Measurements from ENCODE around the gene TRAPPC4. TPM values are rescaled to one million over a fixed set of nuclear protein-coding genes. Genes with fewer than 3 reads are reported as not detected.
"Not testable (repeated sequence)": the region's sequence is repeated elsewhere in the genome, so short reads cannot be mapped to it uniquely, and the experiment has no call there.

TRAPPC4 gene
- total and polyA plus RNA-seq, 2 of the 8 experiments (the other 6 are each of a cell fraction or from before 2014, with no cell fraction given): 94.3 to 223 TPM

- FAIRE-seq; H3K9ac ChIP-seq (replicated peaks in 1 of 4; ENCODE audit: extremely low read depth in 1 of 4, low read depth in 3 of 4, low read length in 3 of 4); H3K79me2 ChIP-seq (ENCODE audit: control insufficient read depth in 1 of 2, insufficient read depth in 2 of 2, low read length in 2 of 2); H2BK5ac ChIP-seq (ENCODE audit: low read depth, low read length); H3K23me2 ChIP-seq (ENCODE audit: low read depth, low read length); H2BK12ac ChIP-seq (ENCODE audit: low read depth, low read length); H3K4me3 ChIP-seq (ENCODE audit: extremely low read depth in 1 of 4, insufficient read depth in 2 of 4, low read depth in 3 of 4, low read length in 4 of 4); H4K5ac ChIP-seq (ENCODE audit: insufficient read length, low read depth, low read length); DNase-seq (ENCODE audit: low read depth in 1 of 2, low spot score in 2 of 2); H3K14ac ChIP-seq (ENCODE audit: insufficient read length); H3K23ac ChIP-seq (ENCODE audit: insufficient read length); H2BK120ac ChIP-seq (replicated peaks; ENCODE audit: low read depth, low read length); H2AK5ac ChIP-seq (ENCODE audit: low read depth, low read length); H2BK20ac ChIP-seq (ENCODE audit: low read length); H4K8ac ChIP-seq (ENCODE audit: extremely low read depth, insufficient read depth, low read length); H4K20me1 ChIP-seq (replicated peaks in 1 of 2; ENCODE audit: control insufficient read depth in 1 of 2, insufficient read depth in 2 of 2, low read length in 2 of 2); H3K9me3 ChIP-seq (ENCODE audit: insufficient read depth in 2 of 2, low read depth in 1 of 2, low read length in 1 of 2); H3K56ac ChIP-seq (replicated peaks; ENCODE audit: insufficient read length, low read depth, low read length); H3K27me3 ChIP-seq (replicated peaks in 1 of 4; ENCODE audit: control insufficient read depth in 3 of 4, extremely low read depth in 1 of 4, insufficient read depth in 3 of 4, low read length in 3 of 4); H3K4me2 ChIP-seq (ENCODE audit: insufficient read depth in 1 of 2, low read depth in 2 of 2, low read length in 2 of 2); H2BK15ac ChIP-seq (ENCODE audit: low read length); H4K91ac ChIP-seq (replicated peaks; ENCODE audit: insufficient read length, low read length); H3K4ac ChIP-seq (replicated peaks; ENCODE audit: insufficient read length, low read depth, low read length); H3K18ac ChIP-seq (ENCODE audit: extremely low read depth, low read length); H3K27ac ChIP-seq (ENCODE audit: low read depth, low read length); H3K79me1 ChIP-seq (ENCODE audit: low read depth, low read length); H2AFZ ChIP-seq (ENCODE audit: low read length); H3K4me1 ChIP-seq (replicated peaks in 1 of 4; ENCODE audit: control insufficient read depth in 3 of 4, insufficient read depth in 4 of 4, low read length in 3 of 4); H3K36me3 ChIP-seq (ENCODE audit: control insufficient read depth in 2 of 4, insufficient read depth in 4 of 4, low read length in 3 of 4): not testable (repeated sequence)
- ChIA-PET POLR2A (ENCODE audit: partially characterized antibody) (interaction anchor here (1.4 kb wide), 1 partner anchor 8 kb away, joined by 6 read pairs; no protein-coding TSS in a partner anchor), CTCF (ENCODE audit: partially characterized antibody) (interaction anchor here (0.6 to 1.1 kb wide), 3 partner anchors 17 to 78 kb away, joined by 3 read pairs; a partner anchor contains a TSS)
- 71% methylated on average over 6 of the region's 11 CpGs; no CpG with 5 or more reads in 1 of the 2 experiments for WGBS, 2 experiments (ENCODE audit: extremely low coverage in 1 of 2, insufficient coverage in 1 of 2, insufficient read length in 1 of 2, insufficient replicate concordance in 2 of 2, low coverage in 1 of 2, low lambda C conversion rate in 2 of 2, missing lambda C conversion rate in 1 of 2)
Observed at GRCh38 chr11:119039471-119039870, 20.9 kb downstream of the TRAPPC4 start.
